ENCODE results near the gene IMPDH1.
A peak's percentile ranks its signal among the peaks of the same experiment; 100 is the strongest.

DNA sequence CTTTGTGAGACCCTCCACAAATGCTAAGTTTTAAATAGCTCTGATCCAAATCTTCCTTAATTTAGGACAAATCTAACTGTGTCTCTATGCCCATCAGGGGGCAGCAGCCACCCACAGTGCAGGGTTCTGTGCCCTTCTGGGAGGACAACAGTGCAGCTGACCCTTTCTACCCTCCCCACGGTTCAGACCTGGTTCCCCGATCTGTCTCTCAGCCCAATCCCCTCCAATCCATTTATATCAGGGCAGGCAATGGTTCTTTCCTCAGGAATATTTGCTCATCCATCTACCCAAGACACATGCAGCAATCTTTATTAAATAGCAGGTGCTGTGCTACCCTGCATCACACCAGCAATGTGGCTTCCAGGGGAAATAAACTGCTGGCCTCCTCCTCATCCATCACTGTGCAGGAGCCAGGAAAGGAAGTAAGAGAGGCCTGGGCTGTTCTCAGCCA is 62.1 kb downstream of the IMPDH1 start:
- TF ChIP-seq, protein P1, sequence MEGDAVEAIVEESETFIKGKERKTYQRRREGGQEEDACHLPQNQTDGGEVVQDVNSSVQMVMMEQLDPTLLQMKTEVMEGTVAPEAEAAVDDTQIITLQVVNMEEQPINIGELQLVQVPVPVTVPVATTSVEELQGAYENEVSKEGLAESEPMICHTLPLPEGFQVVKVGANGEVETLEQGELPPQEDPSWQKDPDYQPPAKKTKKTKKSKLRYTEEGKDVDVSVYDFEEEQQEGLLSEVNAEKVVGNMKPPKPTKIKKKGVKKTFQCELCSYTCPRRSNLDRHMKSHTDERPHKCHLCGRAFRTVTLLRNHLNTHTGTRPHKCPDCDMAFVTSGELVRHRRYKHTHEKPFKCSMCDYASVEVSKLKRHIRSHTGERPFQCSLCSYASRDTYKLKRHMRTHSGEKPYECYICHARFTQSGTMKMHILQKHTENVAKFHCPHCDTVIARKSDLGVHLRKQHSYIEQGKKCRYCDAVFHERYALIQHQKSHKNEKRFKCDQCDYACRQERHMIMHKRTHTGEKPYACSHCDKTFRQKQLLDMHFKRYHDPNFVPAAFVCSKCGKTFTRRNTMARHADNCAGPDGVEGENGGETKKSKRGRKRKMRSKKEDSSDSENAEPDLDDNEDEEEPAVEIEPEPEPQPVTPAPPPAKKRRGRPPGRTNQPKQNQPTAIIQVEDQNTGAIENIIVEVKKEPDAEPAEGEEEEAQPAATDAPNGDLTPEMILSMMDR (IDR thresholded peaks at IDR 0.05) = peak in 5 of 6 experiments; percentile 20 to 60 (median 34)
- no peak for TF ChIP-seq POLR2A (IDR thresholded peaks at IDR 0.05)

Data from upper lobe of left lung (tissue), 4 donors.